GM21529 (cell line): ENCODE measurements around the gene STUM.
"Not testable (repeated sequence)": the region's sequence is repeated elsewhere in the genome, so short reads cannot be mapped to it uniquely, and the experiment has no call there.

Source experiments
- ATAC-seq: cut with Tn5 transposase; IDR thresholded peaks from one replicate; pipeline ENCODE4 v1.9.1; 2021; ENCODE audit not compliant: unreplicated experiment

STUM gene, protein sequence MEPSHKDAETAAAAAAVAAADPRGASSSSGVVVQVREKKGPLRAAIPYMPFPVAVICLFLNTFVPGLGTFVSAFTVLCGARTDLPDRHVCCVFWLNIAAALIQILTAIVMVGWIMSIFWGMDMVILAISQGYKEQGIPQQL

DNA sequence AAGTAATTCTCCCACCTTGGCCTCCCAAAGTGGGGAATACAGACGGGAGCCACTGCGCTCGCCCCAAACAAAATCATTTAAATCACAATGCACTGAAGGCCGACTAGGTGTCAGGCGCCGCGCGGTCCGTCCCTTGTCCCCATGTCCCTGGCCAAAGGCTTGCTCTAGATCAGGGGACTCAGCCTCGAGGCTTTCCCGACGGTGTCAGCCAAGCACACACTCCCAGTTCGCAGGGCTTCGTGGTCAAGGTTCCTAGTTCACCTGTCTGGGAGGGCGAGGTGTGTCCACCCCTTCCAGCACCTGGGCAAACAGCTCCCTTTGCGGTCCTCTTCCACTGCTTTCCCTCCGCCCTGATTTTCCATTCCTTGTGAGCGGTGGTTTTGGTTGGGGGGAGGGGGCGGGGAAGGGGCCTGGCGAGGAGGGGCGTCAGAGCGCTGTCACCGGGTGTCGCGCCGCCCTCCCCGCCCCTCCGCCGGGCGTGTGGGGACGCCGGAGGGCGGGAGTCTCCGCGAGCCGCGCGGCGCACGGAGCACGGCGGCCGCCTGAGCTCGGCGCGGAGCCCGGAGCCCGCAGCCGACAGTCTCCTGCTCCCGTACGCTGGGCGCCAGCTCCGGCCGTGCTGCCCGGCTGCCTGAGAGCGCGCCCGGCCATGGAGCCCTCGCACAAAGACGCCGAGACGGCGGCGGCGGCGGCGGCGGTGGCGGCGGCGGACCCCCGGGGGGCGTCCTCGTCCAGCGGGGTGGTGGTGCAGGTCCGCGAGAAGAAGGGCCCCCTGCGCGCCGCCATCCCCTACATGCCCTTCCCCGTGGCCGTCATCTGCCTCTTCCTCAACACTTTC is at the start of gene STUM:
TSS of gene STUM (plus strand) at position 509 of the 838 bp plus-strand sequence. CDS start at position 650, 141 bp downstream.
- no peak for ATAC-seq

DNA sequence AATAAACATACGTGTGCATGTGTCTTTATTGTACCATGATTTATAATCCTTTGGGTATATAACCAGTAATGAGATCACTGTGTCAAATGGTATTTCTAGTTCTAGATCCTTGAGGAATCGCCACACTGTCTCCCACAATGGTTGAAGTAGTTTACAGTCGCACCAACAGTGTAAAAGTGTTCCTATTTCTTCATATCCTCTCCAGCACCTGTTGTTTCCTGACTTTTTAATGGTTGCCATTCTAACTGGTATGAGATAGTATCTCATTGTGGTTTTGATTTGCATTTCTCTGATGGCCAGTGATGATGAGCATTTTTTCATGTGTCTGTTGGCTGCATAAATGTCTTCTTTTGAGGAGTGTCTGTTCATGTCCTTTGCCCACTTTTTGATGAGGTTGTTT is 48.9 kb upstream of the STUM start:
- ATAC-seq = not testable (repeated sequence)

DNA sequence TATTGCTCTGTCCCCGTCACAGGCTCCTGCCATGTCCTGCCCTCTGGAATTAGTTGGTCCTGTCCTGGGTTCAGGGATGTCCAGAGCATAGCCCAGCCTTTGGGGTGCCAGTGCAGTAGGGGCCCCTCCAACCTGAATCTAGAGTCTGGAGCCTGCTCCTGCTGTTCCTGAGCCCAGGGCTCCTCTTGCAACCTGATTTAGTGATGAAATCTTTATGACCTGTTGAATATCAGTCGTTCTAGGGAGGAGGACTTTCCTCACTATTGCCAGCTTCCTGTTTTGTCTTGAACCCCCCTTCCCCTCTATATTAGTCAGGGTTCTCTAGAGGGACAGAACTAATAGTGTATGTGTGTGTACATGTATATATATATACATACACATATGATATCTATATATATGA is 42.5 kb upstream of the STUM start:
- no peak for ATAC-seq

DNA sequence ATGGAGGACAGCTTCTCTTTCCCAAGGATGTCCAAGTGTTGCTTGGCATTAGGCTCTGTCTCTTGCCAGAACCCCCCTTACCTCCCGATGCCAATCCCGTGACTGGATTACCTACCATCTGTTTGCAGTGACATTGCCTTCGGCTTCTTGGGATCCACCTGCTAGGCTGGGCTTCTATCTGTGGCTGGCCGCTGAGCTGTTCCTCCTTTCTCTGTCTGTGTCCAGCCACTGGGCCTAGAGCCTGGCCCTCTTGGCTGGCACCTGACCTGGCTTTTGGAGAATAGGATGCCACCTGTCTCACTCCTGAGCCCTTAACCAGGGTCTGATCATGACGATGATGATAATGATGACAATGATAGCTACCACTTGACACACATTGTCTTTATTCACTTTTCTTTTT is 41.6 kb upstream of the STUM start:
- ATAC-seq = no peak

DNA sequence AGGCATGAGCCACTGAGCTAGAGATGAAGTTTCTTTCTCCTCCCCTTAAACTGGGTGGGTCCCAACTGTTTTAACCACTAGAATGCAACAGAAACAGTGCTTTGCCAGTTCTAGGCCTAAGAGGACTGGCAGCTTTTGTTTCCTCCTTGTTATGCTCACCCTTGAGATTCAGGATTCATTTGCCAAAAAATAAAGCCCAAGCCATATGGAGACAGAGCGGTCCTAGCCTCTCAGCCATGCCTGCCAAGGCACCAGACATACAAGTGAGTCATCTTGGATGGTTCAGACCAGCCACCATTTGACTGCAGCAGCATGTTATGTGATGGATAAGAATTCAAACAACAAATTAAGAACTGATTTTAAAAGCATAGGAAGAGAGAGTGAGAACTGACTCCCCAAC is 38.1 kb upstream of the STUM start:
- no peak for ATAC-seq

DNA sequence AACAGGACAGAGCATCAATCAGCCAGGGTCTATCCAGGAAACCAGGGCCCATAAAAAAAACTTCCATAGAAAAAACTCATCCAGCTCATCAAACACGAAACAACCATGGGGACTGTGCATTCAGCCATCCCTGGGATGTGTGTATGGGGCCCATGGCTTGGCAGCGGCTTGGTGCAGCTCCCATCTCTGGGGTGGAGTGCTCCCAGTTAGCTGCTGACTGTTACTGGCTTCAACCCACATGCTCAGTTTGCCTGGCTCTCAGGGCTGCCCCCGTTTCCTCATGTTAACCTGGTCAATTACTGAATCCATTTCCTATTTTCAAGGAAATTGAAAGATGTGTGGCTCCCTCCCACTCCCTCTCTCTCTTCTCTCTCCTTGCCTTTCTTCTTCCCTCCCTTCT is 37.3 kb upstream of the STUM start:
- no peak for ATAC-seq

DNA sequence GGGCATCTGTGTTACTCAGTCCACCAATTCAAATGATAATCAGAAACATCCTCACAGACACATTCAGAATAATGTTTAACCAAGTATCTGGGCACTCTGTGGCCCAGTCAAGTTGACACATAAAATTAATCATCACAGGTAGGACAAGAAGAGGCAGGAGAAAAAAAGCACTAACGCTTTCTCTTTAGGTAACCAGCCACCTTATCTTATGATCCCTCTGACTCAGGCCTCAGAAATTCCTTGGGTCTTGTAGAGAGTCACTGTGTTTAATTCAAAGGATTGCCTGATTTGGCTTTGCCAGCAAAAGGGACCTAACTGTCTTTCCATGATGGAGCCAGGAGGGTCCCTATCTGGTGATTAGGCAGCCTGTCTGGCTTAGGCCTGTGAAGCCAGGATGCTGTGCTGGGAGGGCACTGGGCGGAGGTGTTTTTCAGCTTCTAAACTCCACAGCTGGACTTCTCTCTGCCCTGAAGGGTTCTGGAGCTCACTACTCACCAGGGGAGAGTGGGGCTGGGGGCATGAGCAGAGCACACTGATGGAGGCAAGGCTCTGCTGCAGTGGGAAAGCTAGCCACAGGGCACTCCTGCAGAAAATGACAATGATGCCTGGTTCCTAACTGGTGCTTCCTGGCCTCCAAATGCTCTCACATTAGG is 36.4 kb upstream of the STUM start:
- ATAC-seq = no peak

DNA sequence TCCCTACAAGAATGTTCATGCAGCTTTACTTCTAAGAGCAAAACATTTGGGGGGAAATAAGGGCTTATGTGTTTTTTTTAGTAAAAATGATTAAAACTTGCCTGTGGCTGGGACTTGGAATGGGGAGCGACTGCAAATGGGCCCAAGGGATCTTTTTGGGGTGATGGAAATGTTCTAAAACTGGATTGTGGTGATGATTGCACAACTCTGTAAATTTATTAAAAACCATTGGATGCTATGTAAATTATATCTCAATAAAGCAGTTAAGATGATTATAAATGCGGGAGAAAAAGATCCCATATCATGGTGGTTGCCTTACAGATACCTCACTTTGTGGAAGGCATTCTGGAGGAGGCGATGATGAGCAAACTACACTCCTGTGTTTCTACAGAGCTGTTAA is 30.2 kb upstream of the STUM start:
- ATAC-seq = no peak

DNA sequence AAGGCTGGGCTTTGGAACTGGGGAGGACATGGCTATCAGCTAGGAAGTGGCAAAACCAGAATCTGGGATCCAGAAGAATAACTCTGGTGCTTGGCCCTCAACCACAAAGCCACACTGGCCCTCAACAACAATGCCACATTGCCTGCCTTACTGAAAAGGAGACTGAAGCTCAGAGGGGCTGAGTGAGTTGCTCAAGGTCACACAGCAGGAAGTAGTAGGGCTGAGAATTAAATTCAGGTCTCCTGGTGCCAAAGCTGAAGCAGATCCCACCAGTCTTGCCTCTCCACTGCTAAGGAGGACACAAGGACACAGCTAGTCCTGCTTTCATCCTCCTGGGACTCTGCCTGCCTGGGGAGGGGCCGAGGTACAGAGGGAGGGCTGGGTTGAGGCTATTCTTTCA is 29.4 kb upstream of the STUM start:
- ATAC-seq = no peak

DNA sequence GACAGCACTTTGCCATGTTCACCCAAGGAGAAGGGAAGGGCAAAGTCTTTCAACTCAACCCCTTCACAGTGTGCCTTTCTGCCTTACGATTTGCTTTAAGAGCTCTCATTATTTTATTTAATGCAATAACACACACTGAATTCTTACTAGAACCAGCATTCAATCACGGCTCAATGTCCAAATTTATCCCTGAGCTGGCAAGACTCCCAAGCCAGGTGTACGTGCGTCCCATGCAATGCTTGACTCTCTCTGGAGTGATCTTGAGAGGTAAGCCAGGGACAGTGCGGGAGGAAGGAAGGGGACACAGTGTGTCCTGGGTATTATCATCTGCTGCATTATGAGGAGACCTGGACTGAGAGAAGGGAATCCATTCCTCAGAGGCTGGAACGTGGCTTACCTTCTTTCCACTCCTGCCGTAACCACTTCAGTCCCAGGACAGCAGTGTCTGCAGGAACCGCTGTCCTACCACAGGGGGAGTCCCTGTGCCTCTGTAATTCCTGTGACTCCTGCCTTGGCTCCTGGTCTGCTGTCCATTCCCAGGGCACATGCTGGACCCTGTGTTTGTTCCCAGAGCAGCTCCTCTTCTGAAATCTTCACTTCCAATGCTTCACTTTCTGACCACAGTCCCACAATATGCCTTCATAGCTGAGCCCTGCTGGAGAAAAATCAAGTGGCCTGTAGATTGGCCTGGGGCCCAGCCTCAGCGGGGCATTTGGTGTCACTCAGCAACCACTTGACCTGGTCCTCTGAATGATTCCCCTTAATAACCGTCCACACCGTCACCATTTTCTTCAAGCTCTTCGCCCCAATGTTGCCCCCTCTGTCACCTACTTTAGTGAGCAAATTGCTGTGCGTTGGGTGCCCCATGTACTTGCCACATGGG is 28.6 kb upstream of the STUM start:
- ATAC-seq = no peak

DNA sequence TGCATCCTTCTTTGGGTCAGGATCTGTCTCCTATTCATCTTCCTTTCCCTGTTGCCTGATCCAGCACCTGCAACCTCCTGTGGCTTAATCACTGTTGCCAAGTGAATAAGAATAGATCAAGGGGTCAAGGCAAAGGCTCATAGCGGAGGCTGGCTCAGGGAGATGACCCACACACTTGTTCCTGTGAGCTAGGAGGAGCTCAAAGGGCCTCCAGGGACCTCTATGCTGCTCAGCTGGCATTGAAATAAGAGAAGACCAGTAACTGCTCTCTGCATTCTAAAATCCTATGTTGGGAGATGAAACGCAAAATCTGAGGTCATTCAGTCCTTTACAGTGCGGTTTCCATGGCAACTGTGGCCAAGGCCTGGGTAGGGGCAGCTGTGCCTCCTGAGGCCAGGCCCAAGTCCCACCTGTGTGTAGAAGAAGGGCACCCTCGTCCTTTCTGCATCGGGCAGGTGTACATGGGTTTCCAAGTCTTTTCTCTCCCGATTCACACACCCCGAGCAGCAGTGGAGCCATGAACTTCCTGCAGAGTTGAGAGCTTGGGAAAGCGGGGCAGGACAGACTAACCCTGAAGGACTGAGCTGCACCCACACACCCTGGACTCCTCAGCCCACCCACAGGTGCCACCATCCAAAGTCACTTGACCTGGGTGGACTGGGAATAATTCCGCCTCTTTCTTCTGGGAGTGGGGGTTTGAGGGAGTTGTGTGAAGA is 27.8 kb upstream of the STUM start:
- ATAC-seq = no peak

DNA sequence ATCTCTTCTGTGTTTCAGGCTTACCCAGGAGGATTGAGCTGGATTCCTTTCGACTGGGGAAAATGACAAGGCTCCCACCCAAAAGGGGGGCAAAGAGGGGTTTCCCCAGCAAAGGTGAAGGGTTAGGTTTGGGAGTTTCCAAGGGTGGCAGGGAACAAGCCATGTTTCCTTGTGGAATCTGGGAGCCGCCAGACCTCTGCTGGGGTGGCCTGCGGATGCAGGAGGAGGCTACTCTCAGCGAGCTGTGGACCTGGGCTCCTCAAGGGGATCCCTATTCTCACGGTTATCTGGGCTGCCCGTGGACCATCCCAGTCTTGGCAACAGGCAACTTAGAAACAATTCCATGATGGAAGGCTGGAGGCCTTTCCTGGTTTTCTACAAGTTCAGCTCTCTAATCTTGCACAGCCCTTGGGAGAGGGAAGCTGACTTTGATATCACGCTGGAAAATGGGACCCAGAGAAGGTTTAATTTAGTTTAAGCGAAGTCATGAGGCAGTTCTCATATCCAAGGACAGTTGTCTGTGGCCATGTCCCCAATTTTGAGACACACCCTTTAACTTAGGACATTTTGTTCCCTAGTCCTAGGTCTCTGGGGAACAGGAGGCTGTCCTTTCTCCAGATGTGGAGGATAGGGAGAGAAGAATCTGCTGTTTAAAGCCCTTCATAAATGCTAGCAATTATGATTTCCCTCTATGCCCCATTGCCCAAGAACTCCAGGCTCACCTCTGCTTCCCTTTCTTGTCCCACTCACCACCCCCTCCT is 24.7 kb upstream of the STUM start:
- no peak for ATAC-seq

DNA sequence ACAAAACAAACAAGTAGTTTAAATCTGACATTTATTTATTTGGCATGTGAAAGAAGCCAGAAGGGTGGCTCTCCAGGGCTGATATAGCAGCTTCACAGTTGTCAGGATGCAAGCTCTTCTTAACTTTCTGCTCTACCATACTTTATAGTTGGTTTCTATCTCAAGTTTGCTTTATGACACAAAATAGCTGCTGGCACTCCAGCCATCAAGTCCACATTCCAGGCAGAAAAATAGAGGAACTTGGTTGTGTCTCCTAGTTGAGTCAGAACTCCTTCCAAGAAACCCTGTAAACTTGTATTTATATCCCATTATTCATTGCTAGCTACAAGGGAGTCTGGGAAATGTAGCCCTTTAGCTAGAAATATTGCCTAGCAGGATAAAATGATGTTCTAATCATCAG is 24.0 kb upstream of the STUM start:
- ATAC-seq = no peak

DNA sequence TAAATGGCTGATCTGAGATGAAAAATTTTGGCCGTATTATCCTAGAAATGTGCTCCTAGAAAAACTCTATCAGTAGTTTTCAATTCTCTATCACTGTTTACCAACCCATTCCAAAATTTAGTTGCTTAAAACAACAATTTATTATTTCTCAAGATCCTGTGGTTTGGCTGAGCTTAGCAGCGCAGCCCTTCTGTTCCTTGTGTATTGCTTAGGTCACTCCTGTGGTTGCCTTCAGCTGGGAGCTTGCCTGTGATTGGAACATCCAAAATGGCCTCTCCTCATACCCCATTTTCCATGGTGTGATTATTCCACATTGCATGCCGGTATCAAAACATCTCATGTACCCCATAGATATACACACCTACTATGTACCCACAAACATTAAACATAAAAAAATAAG is 22.8 kb upstream of the STUM start:
- no peak for ATAC-seq

DNA sequence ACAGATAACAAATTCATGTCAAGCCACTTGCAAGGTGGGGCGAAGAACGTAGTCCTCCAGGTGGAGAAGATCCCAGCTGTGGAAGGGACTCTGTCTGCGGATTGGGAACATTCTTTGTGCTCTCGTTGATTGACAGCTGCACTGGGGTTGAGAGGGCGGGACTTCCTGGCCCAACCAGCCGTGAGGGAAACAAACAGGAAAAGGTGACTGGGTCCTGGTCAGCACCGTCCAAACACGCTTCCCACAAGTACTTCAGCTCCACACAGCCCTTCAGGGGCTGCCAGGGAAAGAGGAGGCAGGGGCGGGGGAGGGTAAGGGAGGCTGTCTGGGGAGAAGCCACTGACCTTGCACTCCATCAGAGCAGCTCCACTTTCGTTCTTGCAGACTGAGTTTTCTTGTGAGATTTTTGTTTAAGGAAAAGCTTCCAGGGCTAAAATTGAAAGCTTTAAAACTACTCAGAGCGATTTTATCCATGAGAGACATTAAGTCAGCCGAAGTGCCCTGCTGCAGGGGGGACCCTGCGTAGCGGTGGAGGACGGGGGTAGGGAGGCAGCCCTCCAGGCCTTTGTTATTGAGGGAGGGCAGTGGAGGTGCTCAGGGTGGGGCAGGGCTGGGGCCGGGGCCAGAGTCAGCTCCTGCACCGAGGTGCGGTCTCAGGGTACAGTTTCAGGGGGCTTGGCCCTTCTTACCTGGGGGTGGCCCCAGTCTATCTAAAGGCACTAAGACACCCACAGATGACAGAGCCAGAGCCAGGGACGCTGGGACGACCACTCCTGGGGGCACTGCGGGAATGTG is 21.6 kb upstream of the STUM start:
- ATAC-seq = no peak

DNA sequence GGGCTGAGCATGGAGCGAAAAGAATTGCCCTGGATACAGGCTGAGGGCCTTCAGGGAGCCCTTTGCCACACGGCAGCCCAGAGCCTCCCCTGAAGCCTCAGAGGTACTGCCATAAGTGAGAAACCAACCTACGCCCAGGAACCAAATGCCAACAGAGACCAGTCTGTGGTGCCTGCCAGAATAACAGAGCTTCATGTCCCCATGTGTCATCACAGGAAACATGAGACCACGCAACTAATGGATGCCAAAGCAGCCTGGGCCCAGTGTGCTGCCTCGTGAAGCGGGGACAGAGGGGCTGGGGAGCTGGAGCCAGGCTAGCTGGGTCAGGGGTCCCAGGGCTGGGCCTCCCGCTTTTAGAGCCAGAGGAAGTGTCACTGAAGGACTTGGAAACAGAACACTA is 18.7 kb upstream of the STUM start:
- no peak for ATAC-seq

DNA sequence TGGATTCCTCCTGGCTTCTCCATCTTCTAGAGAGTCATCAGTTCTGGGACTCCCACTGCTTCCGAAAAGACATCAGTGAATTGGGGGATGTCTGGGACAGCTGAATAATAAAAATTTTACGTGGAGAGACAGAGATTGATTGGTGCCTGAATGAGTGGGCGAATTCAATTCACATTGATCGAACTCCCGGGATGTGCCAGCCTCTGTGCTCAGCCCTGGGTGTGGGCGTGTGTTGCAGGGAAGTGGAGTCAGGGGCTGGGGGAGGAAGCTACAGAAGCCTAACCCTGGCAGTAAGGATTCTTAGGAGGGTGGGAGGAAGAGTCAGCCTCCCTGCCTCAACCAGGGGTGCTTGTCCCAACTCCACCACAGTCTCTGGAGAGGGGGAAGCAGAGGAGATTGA is 18.0 kb upstream of the STUM start:
- ATAC-seq = no peak

DNA sequence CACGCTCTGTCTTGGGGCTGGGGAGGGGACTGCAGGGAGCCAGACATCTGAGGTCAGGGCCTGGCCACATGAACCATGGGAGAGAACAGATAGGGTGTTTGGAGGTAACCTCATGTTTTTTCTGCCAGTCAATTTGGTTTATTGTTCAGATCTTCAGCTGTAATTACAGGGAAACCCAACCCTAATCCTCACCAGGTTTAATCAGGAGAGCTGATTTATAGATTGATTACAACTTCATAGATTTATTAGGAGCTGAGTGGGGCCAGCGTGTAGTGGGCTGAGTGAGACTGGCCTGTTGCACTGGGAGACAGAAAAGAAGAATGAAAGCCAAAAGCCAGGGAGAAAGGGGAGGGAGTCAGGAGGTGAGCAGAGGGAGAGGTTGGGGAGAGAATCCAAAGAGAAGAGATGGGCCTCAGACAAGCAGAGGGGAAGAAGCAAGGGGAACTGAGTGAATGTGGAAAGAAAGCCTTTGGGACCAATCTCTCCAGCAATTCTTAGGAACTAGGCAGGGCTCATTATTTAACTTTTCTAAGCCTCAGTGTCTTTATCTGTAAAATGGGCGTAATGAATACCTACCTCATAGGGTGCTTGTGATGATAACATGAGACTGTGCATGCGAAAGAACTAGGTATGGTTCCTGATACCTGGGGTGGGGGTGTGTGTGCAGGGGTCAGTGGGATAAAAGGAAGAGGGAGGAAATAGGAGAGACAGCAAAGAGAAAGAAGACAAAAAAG is 17.0 kb upstream of the STUM start:
- no peak for ATAC-seq

DNA sequence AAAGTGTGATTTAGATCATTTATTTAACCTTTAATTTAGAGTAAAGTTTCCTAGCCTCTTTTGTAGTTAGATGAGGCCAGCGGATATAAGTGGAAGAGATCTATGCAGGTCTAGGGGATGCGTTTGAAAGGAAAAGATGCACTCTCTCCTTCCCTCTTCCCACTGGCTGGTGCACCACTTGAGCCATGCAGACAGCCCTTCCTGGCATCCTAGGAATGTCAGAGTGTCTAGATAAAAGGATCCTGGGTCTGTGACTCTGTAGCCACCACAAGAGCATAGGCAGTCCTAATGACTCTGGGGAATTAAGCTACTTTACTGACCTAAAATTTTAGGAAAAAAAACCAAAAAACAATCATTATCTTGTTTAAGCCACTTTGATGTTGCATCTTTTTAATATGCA is 16.0 kb upstream of the STUM start:
- ATAC-seq = no peak
